ENCODE data around the gene CAPN3. TPM values are rescaled to one million over a fixed set of nuclear protein-coding genes. Genes with fewer than 3 reads are reported as not detected.

Gene CAPN3
- total RNA-seq, 2 experiments from 2014 or later: 8.2 to 8.7 TPM

- ATAC-seq (ENCODE audit: poor library complexity) (no peak), DNase-seq (no peak)
- no peak overlapping the region for H3K4me3 ChIP-seq (ENCODE audit: low read length)
- ChIA-PET CTCF (interaction anchor here (0.6 to 0.7 kb wide), 2 partner anchors 9 to 25 kb away, joined by 3 read pairs; no protein-coding TSS in a partner anchor), POLR2A (interaction anchor here (1.1 kb wide), 1 partner anchor 56 kb away, joined by 4 read pairs; the partner anchor contains the start of genes GANC and TMEM87A)
- Mint-ChIP-seq H3K9me3 (no peaks in the 10 kb centered on the region), H3K27me3 (no peaks in the 10 kb centered on the region), H3K36me3 (ENCODE audit: low read depth) (peaks cover 79% of the 10 kb centered on the region), H3K4me1 (ENCODE audit: low read depth) (no peaks in the 10 kb centered on the region), H3K27ac (no peak overlapping the region), H3K4me3 (no peak overlapping the region)
- no peak for TF ChIP-seq CTCF (IDR thresholded peaks at IDR 0.05)
- no peaks in the 10 kb centered on the region for H3K4me1 ChIP-seq (ENCODE audit: insufficient read depth, low read length)
- no peaks in the 10 kb centered on the region for H3K27me3 ChIP-seq (ENCODE audit: control insufficient read depth in 1 of 2, insufficient read depth in 2 of 2, low read length in 2 of 2)
- intact Hi-C loops (cut with DNase I, micrococcal nuclease): no loop called here
- no peaks in the 10 kb centered on the region for H3K9me3 ChIP-seq (ENCODE audit: control insufficient read depth in 1 of 2, insufficient read depth in 1 of 2, low read length in 2 of 2)
- peaks cover 28% of the 10 kb centered on the region for H3K36me3 ChIP-seq (ENCODE audit: insufficient read depth, low read length)
- H3K27ac ChIP-seq (ENCODE audit: low read depth in 1 of 2, low read length in 2 of 2): no peak overlapping the region
Measured at GRCh38 chr15:42329161-42329560, 30.1 kb upstream of the CAPN3 start.

GRCh38 chr15:42329992-42330391 lies 29.3 kb upstream of the CAPN3 start:
- Mint-ChIP-seq H3K4me3 (no peak overlapping the region), H3K9me3 (peaks cover 3% of the 10 kb centered on the region), H3K27ac (no peak overlapping the region), H3K27me3 (no peaks in the 10 kb centered on the region), H3K36me3 (ENCODE audit: low read depth) (peaks cover 80% of the 10 kb centered on the region), H3K4me1 (ENCODE audit: low read depth) (no peaks in the 10 kb centered on the region)
- peaks cover 0 to 4% of the 10 kb centered on the region in 2 experiments for H3K9me3 ChIP-seq (ENCODE audit: control insufficient read depth in 1 of 2, insufficient read depth in 1 of 2, low read length in 2 of 2)
- DNase-seq: no peak
- POLR2A ChIA-PET: no interaction called here
- intact Hi-C loops (cut with DNase I, micrococcal nuclease): no loop called here
- peaks cover 28% of the 10 kb centered on the region for H3K36me3 ChIP-seq (ENCODE audit: insufficient read depth, low read length)
- no peaks in the 10 kb centered on the region for H3K4me1 ChIP-seq (ENCODE audit: insufficient read depth, low read length)
- H3K27ac ChIP-seq (ENCODE audit: low read depth in 1 of 2, low read length in 2 of 2): no peak overlapping the region
- no peak for ATAC-seq (ENCODE audit: poor library complexity)
- CTCF ChIA-PET: interaction anchor here (0.6 to 0.7 kb wide), 2 partner anchors 9 to 26 kb away, joined by 3 read pairs; no protein-coding TSS in a partner anchor
- TF ChIP-seq CTCF (IDR thresholded peaks at IDR 0.05): no peak
- H3K27me3 ChIP-seq (ENCODE audit: control insufficient read depth in 1 of 2, insufficient read depth in 2 of 2, low read length in 2 of 2): no peaks in the 10 kb centered on the region
- H3K4me3 ChIP-seq (ENCODE audit: low read length): no peak overlapping the region

- H3K9me3 ChIP-seq (ENCODE audit: control insufficient read depth in 1 of 2, insufficient read depth in 1 of 2, low read length in 2 of 2): peaks cover 0 to 9% of the 10 kb centered on the region in 2 experiments
- Mint-ChIP-seq H3K27me3 (no peaks in the 10 kb centered on the region), H3K36me3 (ENCODE audit: low read depth) (peaks cover 82% of the 10 kb centered on the region), H3K4me3 (no peak overlapping the region), H3K27ac (no peak overlapping the region), H3K9me3 (peaks cover 3% of the 10 kb centered on the region), H3K4me1 (ENCODE audit: low read depth) (no peaks in the 10 kb centered on the region)
- TF ChIP-seq CTCF (IDR thresholded peaks at IDR 0.05): no peak
- ATAC-seq (ENCODE audit: poor library complexity) (no peak), DNase-seq (no peak)
- POLR2A ChIA-PET: no interaction called here
- CTCF ChIA-PET: no interaction called here
- no peak overlapping the region for H3K27ac ChIP-seq (ENCODE audit: low read depth in 1 of 2, low read length in 2 of 2)
- no peaks in the 10 kb centered on the region for H3K27me3 ChIP-seq (ENCODE audit: control insufficient read depth in 1 of 2, insufficient read depth in 2 of 2, low read length in 2 of 2)
- H3K4me1 ChIP-seq (ENCODE audit: insufficient read depth, low read length): no peaks in the 10 kb centered on the region
- intact Hi-C loops (cut with DNase I, micrococcal nuclease): no loop called here
- H3K4me3 ChIP-seq (ENCODE audit: low read length): no peak overlapping the region
- peaks cover 19% of the 10 kb centered on the region for H3K36me3 ChIP-seq (ENCODE audit: insufficient read depth, low read length)
Measured at GRCh38 chr15:42331235-42331634, 28.1 kb upstream of the CAPN3 start.
